ENCODE results near the gene MYO5B. TPM values are rescaled to one million over a fixed set of nuclear protein-coding genes. Genes with fewer than 3 reads are reported as not detected.

MYO5B gene
- total and polyA plus RNA-seq, 10 of the 15 experiments (the other 5 are each of a cell fraction or from before 2014, with no cell fraction given) = 2.5 to 4.5 (median 3.3) TPM

GRCh38 chr18:50128506-50129271 lies 66.3 kb downstream of the MYO5B start:
- FAIRE-seq = no peak
- 37% methylated on average over 15 of the region's 15 CpGs for WGBS (ENCODE audit: insufficient coverage, insufficient replicate concordance, low lambda C conversion rate, missing lambda C conversion rate)
- Histone ChIP-seq H3K79me2 (ENCODE audit: control insufficient read depth, insufficient read depth, low read length) (no peaks in the 10 kb centered on the region), H3K4me3 (no peak overlapping the region), H3K4me2 (ENCODE audit: control insufficient read depth, insufficient read depth) (no peak overlapping the region), H3K9me3 (replicated peaks; ENCODE audit: control insufficient read depth, insufficient read depth, low read length) (no peaks in the 10 kb centered on the region), H4K20me1 (ENCODE audit: control insufficient read depth, insufficient read depth) (no peaks in the 10 kb centered on the region), H3K4me1 (ENCODE audit: control insufficient read depth, insufficient read depth, low read length) (no peaks in the 10 kb centered on the region), H2AFZ (ENCODE audit: control insufficient read depth, low read depth, low read length) (0 out of 2 replicates have a peak overlapping the region, but pooled peaks have one; percentile 13), H3K27ac (ENCODE audit: control insufficient read depth, insufficient read depth) (no peak overlapping the region), H3K36me3 (ENCODE audit: control insufficient read depth in 2 of 2, insufficient read depth in 2 of 2, low read length in 1 of 2) (no peaks in the 10 kb centered on the region), H3K27me3 (replicated peaks in 1 of 2; ENCODE audit: control insufficient read depth in 2 of 2, insufficient read depth in 2 of 2, low read length in 1 of 2) (no peaks in the 10 kb centered on the region), H3K9ac (ENCODE audit: control insufficient read depth, insufficient read depth, low read length) (no peak overlapping the region)
- intact Hi-C loops (cut with micrococcal nuclease; ENCODE audit: unreplicated experiment) = no loop called here
- no peak for DNase-seq (ENCODE audit: low read depth, low spot score)
- ChIA-PET POLR2A (interaction anchor here (0.9 to 5.0 kb wide), 8 partner anchors 9 to 66 kb away, joined by 4 to 20 read pairs (median 5); partner anchors contain the start of gene MYO5B), CTCF (interaction anchor here (1.0 to 4.7 kb wide), 6 partner anchors 9 to 66 kb away, joined by 4 to 16 read pairs (median 9); partner anchors contain the start of gene MYO5B), SMC1A (ENCODE audit: uncharacterized antibody, unreplicated experiment) (interaction anchor here (0.7 to 7.7 kb wide), 13 partner anchors 13 to 246 kb away, joined by 3 to 107 read pairs (median 6); partner anchors contain the start of gene SKA1), RAD21 (ENCODE audit: unreplicated experiment) (interaction anchor here (0.6 to 4.5 kb wide), 14 partner anchors 9 to 228 kb away, joined by 3 to 40 read pairs (median 4); partner anchors contain the start of gene MYO5B)
- ATAC-seq = peak; percentile 74
- no TSS peak for BruUV-seq (replicated peaks)
- in situ Hi-C loops (cut with MboI) = no loop called here
- TF ChIP-seq CTCF (IDR thresholded peaks at IDR 0.05 in 2 of 3, conservative IDR thresholded peaks at IDR 0.05 in 1 of 3; ENCODE audit: control insufficient read depth in 2 of 3, extremely low read depth in 1 of 3, insufficient read depth in 1 of 3, low read depth in 3 of 3, low read length in 3 of 3) (no peak), LARP7 (IDR thresholded peaks at IDR 0.05) (no peak), KDM1A (IDR thresholded peaks at IDR 0.05; ENCODE audit: borderline replicate concordance) (no peak), RBBP5 (conservative IDR thresholded peaks at IDR 0.05) (no peak), MEF2B (IDR thresholded peaks at IDR 0.05; ENCODE audit: partially characterized antibody, poor library complexity, severe bottlenecking) (peak; percentile 29), USF1 (IDR thresholded peaks at IDR 0.05; ENCODE audit: borderline replicate concordance, extremely low read length, insufficient read depth, low read depth, low read length) (no peak), ATF7 (IDR thresholded peaks at IDR 0.05; ENCODE audit: low read depth) (no peak), E2F8 (IDR thresholded peaks at IDR 0.05; ENCODE audit: low read depth, partially characterized antibody) (no peak), CEBPB (IDR thresholded peaks at IDR 0.05; ENCODE audit: borderline replicate concordance in 1 of 2, low read depth in 2 of 2, low read length in 2 of 2) (no peak), SUZ12 (IDR thresholded peaks at IDR 0.05; ENCODE audit: unreplicated experiment) (no peak), RB1 (IDR thresholded peaks at IDR 0.05; ENCODE audit: borderline replicate concordance) (no peak), NKRF (conservative IDR thresholded peaks at IDR 0.05) (no peak), FOXK2 (IDR thresholded peaks at IDR 0.05) (no peak)
